GM21381 (cell line): ENCODE measurements around the gene ARHGEF10L.
"Not testable (repeated sequence)": the region's sequence is repeated elsewhere in the genome, so short reads cannot be mapped to it uniquely, and the experiment has no call there.

Experiments used
- ATAC-seq: cut with Tn5 transposase; IDR thresholded peaks from one replicate; pipeline ENCODE4 v1.9.1; 2021; ENCODE audit warnings: mild to moderate bottlenecking, moderate library complexity; ENCODE audit not compliant: unreplicated experiment

Gene ARHGEF10L

GRCh38 chr1:17539477-17540254 is at the start of gene ARHGEF10L:
ARHGEF10L (plus strand) TSS chr1:17539698; CDS start chr1:17580596, 40,898 bp downstream.
- no peak for ATAC-seq

- not testable (repeated sequence) for ATAC-seq
These were observed 49.6 kb upstream of the ARHGEF10L start for GRCh38 chr1:17489768-17490417.

GRCh38 chr1:17490667-17491066 is 48.8 kb upstream of the ARHGEF10L start:
- ATAC-seq = not testable (repeated sequence)

- no peak for ATAC-seq
These were observed 45.3 kb upstream of the ARHGEF10L start for GRCh38 chr1:17494114-17494729.

GRCh38 chr1:17496419-17496818 is 43.1 kb upstream of the ARHGEF10L start:
- ATAC-seq = no peak

- ATAC-seq = no peak
These were observed 41.3 kb upstream of the ARHGEF10L start for GRCh38 chr1:17498214-17498613.

GRCh38 chr1:17502326-17502778 is 37.1 kb upstream of the ARHGEF10L start:
- no peak for ATAC-seq

GRCh38 chr1:17503146-17503545 is 36.4 kb upstream of the ARHGEF10L start:
- ATAC-seq = no peak

GRCh38 chr1:17507200-17507599 is 32.3 kb upstream of the ARHGEF10L start:
- not testable (repeated sequence) for ATAC-seq

GRCh38 chr1:17507915-17508314 is 31.6 kb upstream of the ARHGEF10L start:
- no peak for ATAC-seq

- ATAC-seq = no peak
These were observed 30.1 kb upstream of the ARHGEF10L start for GRCh38 chr1:17509363-17509762.

GRCh38 chr1:17510138-17510537 is 29.4 kb upstream of the ARHGEF10L start:
- ATAC-seq = no peak

- no peak for ATAC-seq
These were observed 28.3 kb upstream of the ARHGEF10L start for GRCh38 chr1:17511188-17511587.

- no peak for ATAC-seq
These were observed 26.4 kb upstream of the ARHGEF10L start for GRCh38 chr1:17513131-17513530.

- ATAC-seq = no peak
These were observed 24.7 kb upstream of the ARHGEF10L start for GRCh38 chr1:17514776-17515175.

GRCh38 chr1:17515902-17516301 is 23.6 kb upstream of the ARHGEF10L start:
- no peak for ATAC-seq

- no peak for ATAC-seq
These were observed 22.9 kb upstream of the ARHGEF10L start for GRCh38 chr1:17516303-17517214.

- no peak for ATAC-seq
These were observed 19.5 kb upstream of the ARHGEF10L start for GRCh38 chr1:17520041-17520440.

GRCh38 chr1:17520473-17521319 is 18.8 kb upstream of the ARHGEF10L start:
- ATAC-seq = no peak
